ENCODE measurements around the gene TRMT112.
A peak's percentile ranks its signal among the peaks of the same experiment; 100 is the strongest.

Gene TRMT112

DNA sequence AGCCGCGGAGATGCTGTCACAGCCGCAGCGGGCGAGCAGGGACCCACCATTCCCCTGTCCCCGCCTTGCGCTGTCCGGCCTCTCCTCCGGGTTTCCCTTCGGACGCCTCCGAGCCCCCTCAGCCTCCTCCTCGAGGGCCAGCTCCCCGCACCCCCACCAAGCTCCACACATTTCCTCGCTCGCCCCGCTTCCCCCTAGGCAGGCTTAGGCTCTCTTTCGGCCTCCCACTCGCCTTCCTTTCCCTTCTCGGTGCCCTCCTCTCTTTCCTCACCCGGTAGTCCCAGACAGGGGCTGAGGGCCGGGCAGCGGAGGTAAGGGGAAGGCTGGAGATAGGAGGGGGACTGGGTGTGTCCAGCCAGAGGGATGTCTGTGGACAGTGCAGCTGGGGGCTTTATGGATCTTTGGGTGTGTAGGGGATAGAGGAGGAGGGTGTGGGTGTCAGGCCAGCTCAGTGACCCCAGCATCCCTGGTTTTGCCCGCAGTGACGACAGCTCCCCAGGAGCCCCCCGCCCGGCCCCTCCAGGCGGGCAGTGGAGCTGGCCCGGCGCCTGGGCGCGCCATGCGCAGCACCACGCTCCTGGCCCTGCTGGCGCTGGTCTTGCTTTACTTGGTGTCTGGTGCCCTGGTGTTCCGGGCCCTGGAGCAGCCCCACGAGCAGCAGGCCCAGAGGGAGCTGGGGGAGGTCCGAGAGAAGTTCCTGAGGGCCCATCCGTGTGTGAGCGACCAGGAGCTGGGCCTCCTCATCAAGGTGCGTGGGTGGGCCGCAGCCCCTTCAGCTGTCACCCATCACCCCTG, 24.7 kb downstream of the TRMT112 start:
- DNase-seq (ENCODE audit: low read depth, low spot score): no peak

GRCh38 chr11:64291752-64292459, 25.5 kb downstream of the TRMT112 start:
- DNase-seq (ENCODE audit: low read depth, low spot score): no peak

DNA sequence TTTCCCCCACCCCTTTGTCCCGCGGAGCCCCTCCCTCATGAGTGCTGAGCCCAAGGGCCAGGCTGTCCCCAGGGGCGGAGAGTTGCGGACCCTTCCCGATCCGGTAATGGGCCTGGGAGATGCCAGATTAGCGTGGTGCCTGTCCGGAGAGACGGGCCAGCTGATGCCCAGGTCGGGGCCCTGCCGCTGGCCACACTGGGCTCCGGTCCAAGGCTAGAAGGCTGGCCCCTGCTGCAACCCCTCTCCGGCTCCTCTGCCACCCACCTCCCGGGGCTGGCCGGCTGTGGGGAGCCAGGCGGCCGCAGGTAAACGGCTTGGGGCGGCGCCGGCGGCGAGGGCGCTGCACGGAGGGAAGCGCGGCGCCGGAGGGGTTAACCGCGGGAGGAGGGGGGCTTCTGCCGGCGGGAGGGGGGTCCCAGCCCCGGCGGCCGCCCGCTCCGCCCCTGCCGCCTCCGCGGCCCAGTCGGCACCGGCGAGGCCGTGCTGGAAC, 26.1 kb downstream of the TRMT112 start, which contains the start of gene KCNK4:
Gene KCNK4 (plus strand): TSS at position 41 of the 490 bp plus-strand sequence. CDS start 1,717 bp downstream, outside the sequence.
- no peak for DNase-seq (ENCODE audit: low read depth, low spot score)

- DNase-seq (ENCODE audit: low read depth, low spot score): no peak
Observed at GRCh38 chr11:64290352-64291261, 26.8 kb downstream of the TRMT112 start.

- DNase-seq (ENCODE audit: low read depth, low spot score): no peak
Observed at GRCh38 chr11:64289002-64289564, 28.3 kb downstream of the TRMT112 start.

DNA sequence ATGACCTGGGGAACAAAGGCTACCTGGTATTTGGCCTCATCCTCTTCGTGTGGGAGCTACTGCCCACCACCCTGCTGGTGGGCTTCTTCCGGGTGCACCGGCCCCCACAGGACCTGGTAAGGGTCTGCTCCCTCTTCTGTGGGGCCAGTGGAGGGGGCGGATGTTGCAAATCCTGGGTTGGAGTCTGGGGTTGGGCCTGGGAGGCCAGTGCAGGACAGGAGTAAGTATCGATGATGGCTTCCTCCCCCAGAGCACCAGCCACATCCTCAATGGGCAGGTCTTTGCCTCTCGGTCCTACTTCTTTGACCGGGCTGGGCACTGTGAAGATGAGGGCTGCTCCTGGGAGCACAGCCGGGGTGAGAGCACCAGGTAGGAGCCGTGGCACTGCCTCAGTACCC, 29.0 kb downstream of the TRMT112 start:
- no peak for DNase-seq (ENCODE audit: low read depth, low spot score)

DNA sequence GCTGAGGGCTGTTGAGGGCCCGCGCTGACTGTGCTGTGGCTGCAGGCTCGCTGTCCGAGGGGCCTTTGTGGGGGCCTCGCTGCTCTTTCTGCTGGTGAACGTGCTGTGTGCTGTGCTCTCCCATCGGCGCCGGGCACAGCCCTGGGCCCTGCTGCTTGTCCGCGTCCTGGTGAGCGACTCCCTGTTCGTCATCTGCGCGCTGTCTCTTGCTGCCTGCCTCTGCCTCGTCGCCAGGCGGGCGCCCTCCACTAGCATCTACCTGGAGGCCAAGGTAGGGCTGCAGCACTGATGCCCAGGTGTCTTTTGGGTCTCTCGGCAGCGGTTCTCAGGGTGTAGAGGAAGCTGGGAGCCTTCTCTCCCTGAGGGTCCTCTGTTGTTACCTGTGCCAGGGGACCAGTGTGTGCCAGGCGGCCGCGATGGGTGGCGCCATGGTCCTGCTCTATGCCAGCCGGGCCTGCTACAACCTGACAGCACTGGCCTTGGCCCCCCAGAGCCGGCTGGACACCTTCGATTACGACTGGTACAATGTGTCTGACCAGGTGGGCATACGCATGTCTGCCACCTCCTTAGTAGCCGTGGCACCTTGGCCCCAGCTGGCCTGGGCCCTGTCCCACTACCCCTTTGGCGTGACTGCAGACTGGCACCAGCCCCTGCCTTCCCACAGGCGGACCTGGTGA, 29.5 kb downstream of the TRMT112 start:
- DNase-seq (ENCODE audit: low read depth, low spot score): no peak

- no peak for DNase-seq (ENCODE audit: low read depth, low spot score)
Observed at GRCh38 chr11:64286801-64287159, 30.6 kb downstream of the TRMT112 start.

- DNase-seq (ENCODE audit: low read depth, low spot score): no peak
Observed at GRCh38 chr11:64285885-64286800, 31.2 kb downstream of the TRMT112 start.

DNA sequence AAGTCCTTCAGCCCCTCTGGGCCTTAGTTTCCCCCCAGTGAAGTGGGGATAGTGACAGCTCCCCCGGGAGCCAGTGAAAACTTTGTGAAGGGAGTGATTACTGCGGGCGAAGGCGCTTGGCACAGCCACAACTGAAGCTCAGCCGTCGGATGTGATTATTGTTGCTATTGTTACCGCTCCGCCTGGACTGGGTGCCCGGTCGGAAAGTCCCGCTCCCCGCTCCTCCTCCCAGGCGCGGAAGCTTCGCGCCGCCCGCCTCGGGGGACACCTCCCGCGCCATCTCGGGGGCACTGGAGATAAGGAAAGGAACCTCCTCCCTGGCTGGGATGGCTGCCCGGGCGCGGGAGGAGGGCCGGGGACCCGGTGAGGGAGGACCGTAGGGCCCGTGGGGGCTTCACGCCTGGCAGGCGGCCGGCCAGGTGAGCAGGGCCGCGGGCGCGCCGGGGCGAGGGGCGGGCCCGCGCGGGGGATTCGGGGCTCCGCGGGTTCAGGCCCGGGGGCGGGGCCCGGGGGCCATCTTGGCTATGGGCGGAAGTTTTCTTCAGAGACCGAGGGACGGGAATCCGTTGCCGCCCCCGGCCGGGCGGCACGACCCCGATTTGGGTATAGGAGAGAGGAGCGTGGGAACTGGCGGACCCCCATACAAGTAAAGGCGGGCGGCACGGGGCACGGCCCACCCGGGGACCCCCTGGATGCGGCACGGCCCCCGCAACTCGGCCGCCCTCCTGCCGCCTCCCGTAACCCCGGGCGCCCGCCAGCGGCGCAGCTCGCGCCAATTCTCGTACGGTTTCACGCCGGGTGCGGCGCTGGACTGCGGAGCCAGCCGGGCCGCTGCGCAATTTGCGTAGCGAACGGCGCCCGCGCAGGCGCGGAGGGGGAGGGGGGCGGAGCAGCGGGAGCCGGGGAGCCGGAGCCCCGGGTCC, 32.1 kb downstream of the TRMT112 start, which contains the start of gene GPR137:
Gene GPR137 (plus strand): TSS at position 887 of the 923 bp plus-strand sequence. CDS start 677 bp downstream, outside the sequence.
- peak; percentile 88 for DNase-seq (ENCODE audit: low read depth, low spot score)

- DNase-seq (ENCODE audit: low read depth, low spot score): peak; percentile 97
Observed at GRCh38 chr11:64284048-64284961, 33.1 kb downstream of the TRMT112 start, which contains the start of gene BAD. BAD (minus strand) TSS chr11:64284665; CDS start chr11:64284368, 297 bp downstream.

DNA sequence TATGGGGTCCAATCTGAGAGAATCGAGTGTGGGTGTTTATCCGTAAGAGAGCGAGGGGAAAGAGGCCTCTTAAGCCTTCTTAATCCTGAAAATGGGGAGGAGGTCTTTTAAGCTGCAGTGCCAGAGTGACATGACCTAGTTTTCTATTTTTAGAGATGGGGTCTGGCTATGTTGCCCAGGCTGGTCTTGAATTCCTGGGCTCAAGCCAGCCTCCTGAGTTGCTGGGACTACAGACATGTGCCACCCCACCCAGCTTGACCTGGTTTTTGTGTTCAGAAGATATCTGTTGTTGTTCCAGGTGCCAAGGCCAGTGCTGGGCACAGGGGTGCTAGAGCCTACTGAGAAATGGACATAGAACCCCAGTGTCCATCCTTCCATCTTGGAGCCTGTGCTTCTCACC, 34.3 kb downstream of the TRMT112 start:
- DNase-seq (ENCODE audit: low read depth, low spot score): no peak

- no peak for DNase-seq (ENCODE audit: low read depth, low spot score)
Observed at GRCh38 chr11:64281957-64282770, 35.2 kb downstream of the TRMT112 start.

DNA sequence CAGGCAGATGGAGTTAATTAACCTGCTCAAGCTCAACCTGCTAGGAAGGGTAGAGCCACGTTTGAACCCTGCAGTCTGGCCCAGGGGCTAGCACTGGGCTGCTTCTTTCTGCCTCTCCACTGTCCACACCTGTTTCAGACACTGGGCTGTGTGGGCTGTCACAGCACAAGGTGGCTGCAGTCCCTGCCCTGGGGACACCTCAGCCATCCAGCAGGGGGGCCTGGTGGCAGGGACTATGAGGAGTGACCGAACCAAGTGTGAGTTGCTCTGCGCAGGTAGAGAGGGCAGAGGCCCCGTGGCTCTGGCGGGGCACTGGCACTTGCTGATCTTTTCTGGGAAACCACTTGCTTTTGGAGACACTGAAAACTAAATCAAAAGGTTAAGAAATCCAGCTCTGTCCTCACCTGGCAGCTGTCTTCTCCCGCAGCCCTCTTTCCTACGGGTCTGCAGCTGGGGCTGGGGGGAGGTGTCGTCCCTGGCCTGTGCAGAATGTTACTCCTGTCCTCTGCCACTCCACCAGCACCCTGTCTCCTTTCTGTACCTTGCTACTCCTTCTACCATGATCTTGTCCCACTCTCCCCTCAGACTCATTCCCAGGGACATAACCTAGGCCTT, 38.7 kb downstream of the TRMT112 start:
- DNase-seq (ENCODE audit: low read depth, low spot score): no peak

DNA sequence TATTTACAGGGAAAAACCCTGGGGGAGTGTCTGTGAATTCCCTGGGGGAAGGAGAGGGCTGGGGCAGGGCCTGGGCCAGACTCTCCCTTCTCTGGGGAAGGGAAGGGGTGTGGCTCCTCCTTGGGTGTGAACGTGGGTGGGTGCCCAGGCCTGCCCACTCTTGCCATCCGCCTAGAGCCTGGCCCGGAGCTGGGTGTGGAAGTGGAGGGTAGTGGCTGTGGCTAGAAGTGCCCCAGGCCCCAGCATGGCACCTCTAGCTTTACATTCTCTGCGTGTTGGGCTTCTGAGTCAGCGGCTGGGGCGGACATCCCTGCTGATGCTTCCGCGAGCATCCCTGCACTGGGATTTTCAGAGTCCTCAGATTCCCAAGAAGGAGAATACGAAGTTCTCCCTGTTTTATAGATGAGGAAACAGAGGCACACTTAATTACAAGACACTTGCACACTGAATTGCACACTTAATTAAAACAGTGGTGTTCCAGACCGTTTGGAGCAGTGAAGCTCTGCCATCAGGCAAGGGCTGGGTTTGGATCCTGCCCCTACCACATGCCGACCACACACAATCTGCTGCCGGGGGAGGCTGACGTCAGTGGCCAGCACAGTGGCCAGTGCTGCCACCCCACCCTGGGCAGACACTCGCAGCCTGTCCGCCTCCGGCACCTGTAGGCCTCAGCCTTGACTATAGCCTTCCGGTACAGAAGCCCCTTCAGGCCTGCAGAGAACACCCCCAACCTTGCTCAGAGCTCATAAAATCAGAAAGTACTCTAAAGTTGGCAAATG, 40.5 kb downstream of the TRMT112 start:
- DNase-seq (ENCODE audit: low read depth, low spot score): no peak

Measured in ELF-1 (cell line).